NCI-H82 treated with DMSO at 0.1 percent for 48 hours (cell line): ENCODE results near the gene PTGES3L.

Experiments used
- DNase-seq: peaks from one replicate; lab custom pipeline; 2025; ENCODE audit not compliant: unreplicated experiment; lab: John Stamatoyannopoulos, UW

Gene PTGES3L

DNA sequence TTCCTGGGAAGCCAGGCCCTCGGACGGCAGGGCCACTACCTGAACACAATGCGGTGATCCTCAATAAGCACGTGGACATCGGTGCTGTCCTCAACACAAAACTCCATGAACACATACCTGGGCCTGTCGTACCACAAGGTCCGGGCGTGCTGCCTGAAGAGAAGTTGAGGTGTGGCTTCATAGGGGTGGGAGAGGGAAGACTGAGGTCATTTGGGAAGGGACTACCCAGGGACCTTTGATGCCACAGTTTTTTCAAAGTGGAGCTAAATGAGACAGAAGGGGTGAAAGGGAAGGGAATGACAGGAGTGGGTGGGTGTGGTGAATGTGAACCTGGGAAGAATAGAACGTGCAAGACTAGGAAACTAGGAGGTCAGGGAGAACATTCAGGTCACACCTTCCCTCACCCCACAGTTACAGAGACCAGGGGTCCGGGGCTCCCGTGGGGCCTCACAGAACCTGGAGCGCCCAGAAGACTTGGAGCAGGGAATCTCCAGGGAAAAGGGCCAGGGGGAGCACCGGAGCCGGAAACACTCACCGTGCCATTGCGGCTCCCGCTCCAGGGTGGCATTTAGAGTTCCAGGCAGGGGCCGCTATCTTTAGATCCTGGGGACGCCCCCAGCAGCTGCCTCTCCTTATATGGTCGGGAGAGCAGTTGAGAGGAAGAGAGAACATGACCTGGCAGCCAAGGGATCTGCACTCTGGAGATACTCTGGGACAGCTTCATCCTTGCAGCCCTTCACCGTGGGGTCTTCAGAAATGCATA, at the start of gene PTGES3L:
Gene PTGES3L, minus strand, starts transcription at position 570 of the 763 bp plus-strand sequence. Its CDS starts 27 bp downstream, at position 543.
- no peak for DNase-seq

- no peak for DNase-seq
Measured at GRCh38 chr17:43028221-43028861, 48.5 kb upstream of the PTGES3L start.

DNA sequence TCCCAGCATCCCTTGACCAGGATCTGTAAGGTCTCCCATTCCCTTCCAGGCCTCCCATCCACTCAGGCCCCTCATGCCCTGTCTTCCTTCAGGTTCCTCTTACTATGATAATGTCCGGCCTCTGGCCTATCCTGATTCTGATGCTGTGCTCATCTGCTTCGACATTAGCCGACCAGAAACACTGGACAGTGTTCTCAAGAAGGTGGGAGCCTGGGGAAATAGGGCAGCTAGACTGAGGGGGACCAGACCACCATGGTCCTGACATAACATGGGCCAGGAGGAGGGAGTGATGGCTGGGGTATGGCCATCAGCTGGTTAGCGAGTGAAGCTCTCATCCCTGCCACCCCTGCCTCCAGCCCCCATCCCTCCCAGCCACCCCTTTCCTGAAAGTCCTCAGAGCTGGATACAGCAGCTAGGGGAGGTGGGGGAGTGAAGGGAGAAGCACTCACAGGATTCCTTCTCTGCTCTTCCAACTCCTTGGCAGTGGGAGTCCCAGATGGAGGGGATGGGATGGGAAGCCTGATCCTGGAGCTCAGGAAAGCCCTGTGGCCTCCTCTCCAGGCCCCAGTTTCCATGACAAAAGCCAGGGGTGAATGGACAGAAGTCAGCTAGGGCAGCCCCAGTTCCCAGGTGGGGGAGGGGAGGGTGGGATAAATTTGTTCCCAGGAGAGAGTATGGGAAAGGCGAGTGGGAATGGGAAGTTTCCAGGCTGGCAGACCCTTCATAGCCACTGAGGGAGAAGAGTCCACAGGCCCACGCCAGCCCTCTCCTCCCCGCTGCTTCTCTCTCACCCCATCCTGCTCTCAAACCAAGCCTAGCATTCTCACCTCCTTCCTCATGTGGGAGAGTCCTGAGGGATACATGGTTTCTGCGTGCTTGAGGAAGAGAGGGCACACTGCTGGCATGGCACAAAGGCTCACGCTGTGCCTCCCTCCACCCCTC, 47.5 kb upstream of the PTGES3L start:
- no peak for DNase-seq

DNA sequence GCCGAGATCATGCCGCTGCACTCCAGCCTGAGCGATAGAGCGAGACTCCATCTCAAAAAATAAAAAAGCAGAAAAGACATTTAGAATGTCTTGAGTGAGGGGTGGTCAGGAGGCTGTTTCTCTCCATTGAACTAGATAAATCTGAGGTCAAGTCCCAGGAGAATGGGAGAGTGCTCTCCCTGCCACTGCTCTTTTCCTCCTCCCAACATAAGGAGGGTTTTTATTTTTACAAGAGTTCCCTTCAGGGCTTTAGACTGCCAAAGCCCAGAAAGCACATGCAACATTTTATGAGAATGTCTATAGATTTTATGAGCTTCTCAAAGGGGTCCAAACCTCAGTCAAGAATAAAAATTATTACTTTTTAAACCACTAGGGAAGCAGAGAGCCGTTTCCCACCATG, 46.7 kb upstream of the PTGES3L start:
- DNase-seq: no peak

DNA sequence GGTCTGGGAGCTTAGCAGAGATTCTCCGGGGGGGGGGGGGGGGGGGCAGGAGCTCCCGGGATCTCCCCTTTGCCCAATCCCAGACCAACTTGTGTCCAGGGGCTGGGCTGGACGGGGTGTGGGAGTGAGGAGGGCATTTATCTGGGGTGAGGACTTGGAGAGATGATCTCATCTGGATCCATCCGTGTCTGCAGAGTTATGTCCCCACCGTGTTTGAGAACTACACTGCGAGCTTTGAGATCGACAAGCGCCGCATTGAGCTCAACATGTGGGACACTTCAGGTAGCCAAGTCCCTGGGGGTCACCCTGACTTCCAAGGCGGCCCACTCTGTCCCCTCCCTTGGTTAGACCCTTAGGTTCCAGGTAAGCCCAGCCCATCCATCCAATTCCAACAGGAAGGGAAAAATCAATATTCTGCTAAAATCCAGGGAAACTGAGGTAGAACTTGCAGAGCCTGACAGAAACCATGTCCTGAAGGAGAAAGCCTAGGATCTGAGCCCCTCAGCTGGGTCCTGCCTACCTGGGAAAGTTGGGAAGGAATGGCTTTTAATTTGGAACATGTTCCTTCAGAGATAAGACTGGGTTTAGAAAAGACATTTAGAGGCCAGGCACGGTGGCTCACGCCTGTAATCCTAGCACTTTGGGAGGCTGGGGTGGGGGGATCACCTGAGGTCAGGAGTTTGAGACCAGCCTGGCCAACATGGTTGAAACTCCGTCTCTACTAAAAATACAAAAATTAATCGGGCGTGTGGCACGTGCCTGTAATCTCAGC, 46.1 kb upstream of the PTGES3L start:
- no peak for DNase-seq

DNA sequence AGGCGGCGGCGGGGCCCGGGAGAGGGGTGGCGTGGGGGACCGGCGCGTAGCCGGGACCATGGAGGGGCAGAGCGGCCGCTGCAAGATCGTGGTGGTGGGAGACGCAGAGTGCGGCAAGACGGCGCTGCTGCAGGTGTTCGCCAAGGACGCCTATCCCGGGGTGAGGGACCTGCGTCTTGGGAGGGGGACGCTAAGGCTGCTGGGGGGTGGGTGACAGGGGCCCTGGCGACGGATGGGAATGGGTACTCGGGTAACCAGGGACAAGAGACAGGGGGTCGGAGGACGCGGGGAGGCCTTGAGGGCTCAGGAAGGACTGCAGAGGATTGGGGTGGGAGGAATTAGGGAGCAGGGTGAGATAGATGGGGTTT, 45.4 kb upstream of the PTGES3L start:
- no peak for DNase-seq

- peak; percentile 82 for DNase-seq
Measured at GRCh38 chr17:43024407-43025289, 44.8 kb upstream of the PTGES3L start, which contains the start of gene RND2. RND2 (plus strand) TSS chr17:43025231; CDS start chr17:43025348, 117 bp downstream.

DNA sequence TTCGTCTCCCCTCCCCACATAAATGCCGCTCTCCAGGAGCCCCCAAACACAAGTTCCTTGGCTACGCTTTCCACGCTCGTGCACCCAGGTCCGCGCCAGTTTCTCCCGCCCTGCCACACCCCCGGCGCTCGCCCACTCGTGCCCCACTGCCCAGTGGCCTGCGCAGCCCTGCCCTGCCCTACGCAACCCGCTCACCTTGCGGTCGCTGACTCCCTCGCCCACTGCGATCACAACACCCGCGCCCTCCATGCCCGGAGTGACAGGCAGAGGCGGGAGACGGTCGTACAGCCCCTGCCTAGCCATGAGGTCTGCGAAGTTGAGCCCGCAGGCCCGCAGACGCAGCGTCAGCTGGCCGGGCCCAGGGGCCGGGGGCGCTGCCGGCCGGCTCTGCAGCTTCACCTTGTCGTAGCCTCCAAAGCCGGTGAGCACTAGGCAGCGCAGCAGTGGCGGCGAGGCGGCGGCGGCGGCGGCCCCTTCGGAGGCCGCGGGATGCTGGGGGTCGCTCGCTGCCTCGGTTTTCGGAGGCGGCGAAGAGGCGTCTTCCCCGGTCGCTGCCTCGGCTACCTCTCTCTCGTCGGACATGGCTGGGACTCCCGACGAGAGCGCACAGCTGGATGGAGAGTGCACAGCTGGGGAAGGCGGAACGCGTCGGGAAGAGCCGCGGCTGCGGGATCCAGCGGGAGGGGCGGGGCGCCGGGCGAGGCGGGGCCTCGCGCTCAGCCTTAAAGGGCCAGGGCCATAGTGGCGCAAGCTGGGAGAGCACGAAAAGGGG, 42.0 kb upstream of the PTGES3L start, which contains the start of gene VAT1:
Gene VAT1, minus strand, starts transcription at position 645 of the 772 bp plus-strand sequence. Its CDS starts 63 bp downstream, at position 582.
- peak; percentile 67 for DNase-seq

GRCh38 chr17:43020789-43021740, 41.2 kb upstream of the PTGES3L start:
- no peak for DNase-seq

DNA sequence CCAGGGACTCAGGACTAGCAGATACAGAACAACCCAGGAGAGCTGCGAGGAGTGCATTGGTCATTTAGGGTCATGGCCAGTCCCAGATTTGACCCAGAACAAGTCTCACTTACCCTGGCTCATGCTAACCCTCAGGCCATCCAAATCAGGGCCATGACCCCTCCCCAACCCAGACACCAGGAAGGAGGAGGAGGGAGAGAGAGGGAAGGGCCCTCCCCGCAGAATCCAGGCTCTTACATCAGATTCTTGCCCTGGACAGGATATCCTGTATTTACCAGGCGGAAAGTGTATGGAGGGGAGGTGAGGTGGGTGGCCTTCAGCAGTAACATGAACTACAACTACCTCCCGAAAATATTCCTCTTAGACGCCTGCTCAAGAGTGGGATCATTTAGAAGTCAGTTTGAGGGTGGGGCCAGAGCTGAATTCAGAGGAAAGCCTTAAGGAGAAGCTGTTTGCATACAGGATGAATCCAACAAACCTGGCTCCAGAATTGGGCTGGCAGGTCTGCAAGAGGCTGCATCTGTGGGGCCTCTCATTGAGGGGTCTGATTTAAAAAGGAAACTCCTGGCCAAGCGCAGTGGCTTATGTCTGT, 40.2 kb upstream of the PTGES3L start:
- DNase-seq: no peak

GRCh38 chr17:43019418-43019817, 39.5 kb upstream of the PTGES3L start:
- no peak for DNase-seq

DNA sequence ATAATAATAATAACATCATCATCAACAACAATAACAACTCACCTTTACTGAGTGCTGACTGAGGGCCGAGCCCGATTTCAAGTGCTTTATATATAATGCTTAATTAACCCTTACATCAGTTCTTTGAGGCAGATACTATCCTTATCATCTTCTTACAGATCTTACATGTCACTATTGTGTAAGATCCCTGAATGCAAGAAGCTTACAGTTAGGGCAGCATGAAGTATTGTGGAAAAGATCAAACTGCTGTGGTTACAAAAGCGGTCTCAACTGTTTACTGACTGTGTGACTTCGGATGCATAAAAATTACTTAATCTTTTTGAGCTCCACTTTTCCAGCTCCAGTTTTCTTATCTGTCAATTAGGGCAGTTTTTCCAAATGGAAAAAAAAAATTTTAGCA, 39.1 kb upstream of the PTGES3L start:
- DNase-seq: no peak

DNA sequence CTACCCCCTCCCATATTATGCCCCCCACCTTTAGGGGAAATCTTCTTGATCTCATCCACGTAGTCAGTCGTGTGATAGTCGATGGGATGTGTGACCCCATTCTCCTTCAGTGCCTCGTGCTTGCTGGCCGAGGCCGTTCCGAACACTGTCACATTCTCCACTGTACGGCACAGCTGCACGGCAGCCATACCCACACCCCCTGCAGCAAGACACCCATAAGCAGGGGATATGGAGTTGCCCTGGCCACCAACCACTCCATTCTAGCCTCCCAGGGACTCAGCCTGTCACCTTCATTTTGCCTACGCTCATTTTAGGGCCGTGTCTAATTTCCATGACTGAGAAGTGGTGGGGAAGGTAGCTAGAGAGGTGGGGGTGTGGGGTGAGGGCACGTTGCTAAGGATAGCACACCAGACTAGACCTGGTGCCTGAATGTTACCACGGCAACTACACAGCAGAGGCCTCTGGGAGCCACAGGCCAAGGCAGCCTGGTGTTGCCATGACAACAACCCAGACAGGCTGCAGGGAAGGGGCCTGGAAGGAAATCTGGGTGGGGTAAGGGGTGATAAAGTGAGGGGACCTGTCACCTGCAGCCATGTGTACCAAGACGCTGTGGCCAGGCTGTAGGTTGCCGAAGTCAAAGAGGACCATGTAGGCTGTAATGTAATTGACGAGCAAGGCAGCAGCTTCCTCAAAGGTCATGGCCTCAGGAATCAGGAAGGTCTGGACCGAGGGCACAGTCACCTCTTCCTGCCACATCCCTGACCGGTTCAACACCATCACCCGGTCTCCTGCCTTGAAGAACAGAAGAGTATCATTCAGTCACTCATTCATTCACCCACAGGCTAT, 38.4 kb upstream of the PTGES3L start:
- no peak for DNase-seq

- DNase-seq: no peak
Measured at GRCh38 chr17:43016216-43016615, 36.3 kb upstream of the PTGES3L start.

GRCh38 chr17:43015579-43015978, 35.7 kb upstream of the PTGES3L start:
- no peak for DNase-seq
